ENCODE data around the gene ADRB2. TPM values are rescaled to one million over a fixed set of nuclear protein-coding genes. Genes with fewer than 3 reads are reported as not detected.

The ADRB2 gene
- total RNA-seq, 1 experiment from 2014 or later = not detected

DNA sequence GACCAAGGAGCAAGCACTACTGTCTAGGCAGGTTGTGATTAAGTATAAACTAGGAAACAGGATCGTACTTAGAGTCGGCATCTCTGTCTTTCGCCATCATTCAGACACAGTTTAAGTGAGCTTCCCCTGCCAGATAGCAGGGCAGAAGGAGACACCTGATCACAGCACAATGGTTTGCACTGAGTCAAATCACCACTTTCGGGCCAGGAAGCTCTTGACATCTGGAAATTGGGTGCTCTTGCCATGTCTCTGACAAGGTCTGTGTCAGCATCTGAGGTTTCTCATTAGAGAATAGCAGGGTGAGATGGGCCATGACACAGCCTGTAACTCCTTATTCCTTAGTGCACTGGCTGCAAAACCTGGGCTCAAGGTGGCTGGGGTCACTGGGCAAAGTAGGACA lies 8.3 kb downstream of the ADRB2 start:
- Mint-ChIP-seq H3K36me3 (ENCODE audit: insufficient read depth, unreplicated experiment) (no peaks in the 10 kb centered on the region), H3K27ac (ENCODE audit: unreplicated experiment) (no peak overlapping the region), H3K27me3 (ENCODE audit: insufficient read depth, unreplicated experiment) (peaks cover 34% of the 10 kb centered on the region), H3K9me3 (ENCODE audit: unreplicated experiment) (no peaks in the 10 kb centered on the region), H3K4me3 (ENCODE audit: unreplicated experiment) (no peak overlapping the region), H3K4me1 (ENCODE audit: low read depth, unreplicated experiment) (no peaks in the 10 kb centered on the region)
- CTCF ChIA-PET = no interaction called here
- no peak for TF ChIP-seq CTCF (IDR thresholded peaks at IDR 0.05; ENCODE audit: insufficient read depth in 1 of 2, low read depth in 1 of 2, low read length in 1 of 2, severe bottlenecking in 1 of 2, unreplicated experiment in 1 of 2)
- no peaks in the 10 kb centered on the region for H3K9me3 ChIP-seq
- H3K4me1 ChIP-seq = no peaks in the 10 kb centered on the region
- DNase-seq = no peak
- H3K4me3 ChIP-seq (ENCODE audit: low read depth, low read length) = no peak overlapping the region
- POLR2A ChIA-PET = no interaction called here
- BruUV-seq (replicated peaks) = no TSS peak
- intact Hi-C loops (cut with micrococcal nuclease; ENCODE audit: unreplicated experiment) = no loop called here
- no peaks in the 10 kb centered on the region for H3K36me3 ChIP-seq (ENCODE audit: control insufficient read depth, insufficient read depth, low read length)
- H3K27me3 ChIP-seq (replicated peaks; ENCODE audit: control insufficient read depth, insufficient read depth, low read length) = no peaks in the 10 kb centered on the region

- POLR2A ChIA-PET = no interaction called here
Observed at GRCh38 chr5:148836272-148837250, 10.2 kb downstream of the ADRB2 start.

GRCh38 chr5:148837383-148837782 lies 11.0 kb downstream of the ADRB2 start:
- Histone ChIP-seq H3K27me3 (replicated peaks; ENCODE audit: control insufficient read depth, insufficient read depth, low read length) (no peaks in the 10 kb centered on the region), H3K4me3 (ENCODE audit: low read depth, low read length) (no peak overlapping the region), H3K4me1 (no peaks in the 10 kb centered on the region), H3K9me3 (no peaks in the 10 kb centered on the region), H3K36me3 (ENCODE audit: control insufficient read depth, insufficient read depth, low read length) (no peaks in the 10 kb centered on the region)
- H3K27ac Mint-ChIP-seq (ENCODE audit: unreplicated experiment) = no peak overlapping the region
- H3K4me3 Mint-ChIP-seq (ENCODE audit: unreplicated experiment) = no peak overlapping the region
- BruUV-seq (replicated peaks) = no TSS peak
- no peaks in the 10 kb centered on the region for H3K9me3 Mint-ChIP-seq (ENCODE audit: unreplicated experiment)
- no peaks in the 10 kb centered on the region for H3K36me3 Mint-ChIP-seq (ENCODE audit: insufficient read depth, unreplicated experiment)
- ChIA-PET CTCF (no interaction called here), POLR2A (no interaction called here)
- H3K27me3 Mint-ChIP-seq (ENCODE audit: insufficient read depth, unreplicated experiment) = peaks cover 27% of the 10 kb centered on the region
- TF ChIP-seq CTCF (IDR thresholded peaks at IDR 0.05; ENCODE audit: insufficient read depth in 1 of 2, low read depth in 1 of 2, low read length in 1 of 2, severe bottlenecking in 1 of 2, unreplicated experiment in 1 of 2) = no peak
- no peak for DNase-seq
- intact Hi-C loops (cut with micrococcal nuclease; ENCODE audit: unreplicated experiment) = no loop called here
- no peaks in the 10 kb centered on the region for H3K4me1 Mint-ChIP-seq (ENCODE audit: low read depth, unreplicated experiment)

More at GRCh38 chr5:148836272-148837250, 10.2 kb downstream of the ADRB2 start:
- Mint-ChIP-seq H3K27ac (ENCODE audit: unreplicated experiment) (no peak overlapping the region), H3K4me1 (ENCODE audit: low read depth, unreplicated experiment) (no peaks in the 10 kb centered on the region), H3K4me3 (ENCODE audit: unreplicated experiment) (no peak overlapping the region), H3K9me3 (ENCODE audit: unreplicated experiment) (no peaks in the 10 kb centered on the region), H3K27me3 (ENCODE audit: insufficient read depth, unreplicated experiment) (peaks cover 31% of the 10 kb centered on the region), H3K36me3 (ENCODE audit: insufficient read depth, unreplicated experiment) (no peaks in the 10 kb centered on the region)
- Histone ChIP-seq H3K4me3 (ENCODE audit: low read depth, low read length) (no peak overlapping the region), H3K36me3 (ENCODE audit: control insufficient read depth, insufficient read depth, low read length) (no peaks in the 10 kb centered on the region), H3K9me3 (no peaks in the 10 kb centered on the region), H3K4me1 (no peaks in the 10 kb centered on the region), H3K27me3 (replicated peaks; ENCODE audit: control insufficient read depth, insufficient read depth, low read length) (no peaks in the 10 kb centered on the region)
- no peak for TF ChIP-seq CTCF (IDR thresholded peaks at IDR 0.05; ENCODE audit: insufficient read depth in 1 of 2, low read depth in 1 of 2, low read length in 1 of 2, severe bottlenecking in 1 of 2, unreplicated experiment in 1 of 2)
- CTCF ChIA-PET = no interaction called here
- no TSS peak for BruUV-seq (replicated peaks)
- intact Hi-C loops (cut with micrococcal nuclease; ENCODE audit: unreplicated experiment) = no loop called here
- no peak for DNase-seq
